ENCODE measurements around the gene HS3ST2.

- TF ChIP-seq CTCF (IDR thresholded peaks at IDR 0.05) = no peak
- TF ChIP-seq POLR2A (IDR thresholded peaks at IDR 0.05) = no peak
These were observed 31.6 kb upstream of the HS3ST2 start for GRCh38 chr16:22782314-22782713.
